ENCODE data around the gene THRAP3. TPM values are rescaled to one million over a fixed set of nuclear protein-coding genes. Genes with fewer than 3 reads are reported as not detected.

THRAP3 gene
- total and polyA plus RNA-seq, 9 of the 15 experiments (the other 6 are each of a cell fraction or from before 2014, with no cell fraction given): 66.2 to 135 (median 113) TPM

DNA sequence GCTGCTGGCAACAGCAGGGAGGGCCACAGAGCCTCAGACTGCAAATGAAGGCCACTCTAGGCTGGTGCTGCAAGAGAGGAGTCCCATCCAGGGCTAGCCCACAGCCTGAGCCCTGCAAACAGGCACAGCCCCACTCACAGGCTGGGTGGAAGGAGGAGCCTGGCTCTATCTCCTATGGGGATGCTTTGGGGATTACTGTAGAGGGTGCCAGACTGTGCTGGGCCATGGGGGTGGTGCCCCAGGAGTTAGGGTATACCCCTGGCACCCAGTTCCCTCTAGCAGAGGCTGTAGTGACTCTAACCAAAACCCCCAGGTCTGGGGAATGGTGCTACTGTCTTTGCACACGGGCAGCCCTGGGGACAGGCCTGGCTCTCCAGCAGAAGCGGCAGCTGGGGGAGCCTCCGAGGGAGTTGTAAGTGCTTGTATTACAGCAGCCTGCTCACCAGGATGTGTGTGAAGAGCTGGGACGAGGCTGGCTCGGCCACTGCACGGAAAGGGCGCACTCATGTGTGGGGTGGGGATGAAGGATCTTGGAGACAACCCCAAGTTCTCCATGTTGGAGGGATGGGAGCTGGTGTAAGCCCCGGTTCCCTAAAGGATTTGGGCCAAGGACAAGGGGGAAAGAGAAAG is 122.6 kb downstream of the THRAP3 start:
- peaks cover 5% of the 10 kb centered on the region for H3K9me1 ChIP-seq (ENCODE audit: control insufficient read depth, insufficient read depth, low read length)
- peaks cover 13% of the 10 kb centered on the region; the same call in 1 of the 2 replicates for H4K20me1 ChIP-seq (replicated peaks; ENCODE audit: control insufficient read depth, insufficient read depth, low read length)
- no peak overlapping the region for H3K4me3 ChIP-seq
- ChIA-PET CTCF (ENCODE audit: low intra/inter-chr PET ratio) (no interaction called here), POLR2A (interaction anchor here (0.6 to 2.1 kb wide), 6 partner anchors 14 to 75 kb away, joined by 3 to 6 read pairs (median 4); partner anchors contain the start of gene LSM10)
- no peak overlapping the region for H3K4me2 ChIP-seq (ENCODE audit: insufficient read depth, low read length)
- in situ Hi-C loops (cut with MboI) (loop anchor here (5.0 kb wide), 1 partner anchor 75 kb away; no protein-coding TSS in a partner anchor), intact Hi-C loops (cut with micrococcal nuclease) (no loop called here)
- H3K9ac ChIP-seq (ENCODE audit: insufficient read depth in 1 of 2, low read depth in 2 of 2, low read length in 2 of 2): peak overlapping the region in 1 of 2 experiments; percentile 56; a peak in 1 of 4 replicates
- no peaks in the 10 kb centered on the region for H3K27me3 ChIP-seq (ENCODE audit: control insufficient read depth in 2 of 2, insufficient read depth in 2 of 2, low read length in 2 of 2)
- H3K36me3 ChIP-seq (ENCODE audit: control insufficient read depth, insufficient read depth, low read length): peaks cover 90% of the 10 kb centered on the region; the same call in 2 of the 3 replicates
- TF ChIP-seq HCFC1 (IDR thresholded peaks at IDR 0.05; ENCODE audit: low read depth, low read length) (no peak), ZNF507 (tag; conservative IDR thresholded peaks at IDR 0.05) (no peak), HNRNPLL (IDR thresholded peaks at IDR 0.05; ENCODE audit: low read depth, low read length, poor library complexity, severe bottlenecking) (no peak), ZNF175 (CRISPR knock-in tag; IDR thresholded peaks at IDR 0.05; ENCODE audit: low read depth) (no peak)
- TF ChIP-seq, protein P1, sequence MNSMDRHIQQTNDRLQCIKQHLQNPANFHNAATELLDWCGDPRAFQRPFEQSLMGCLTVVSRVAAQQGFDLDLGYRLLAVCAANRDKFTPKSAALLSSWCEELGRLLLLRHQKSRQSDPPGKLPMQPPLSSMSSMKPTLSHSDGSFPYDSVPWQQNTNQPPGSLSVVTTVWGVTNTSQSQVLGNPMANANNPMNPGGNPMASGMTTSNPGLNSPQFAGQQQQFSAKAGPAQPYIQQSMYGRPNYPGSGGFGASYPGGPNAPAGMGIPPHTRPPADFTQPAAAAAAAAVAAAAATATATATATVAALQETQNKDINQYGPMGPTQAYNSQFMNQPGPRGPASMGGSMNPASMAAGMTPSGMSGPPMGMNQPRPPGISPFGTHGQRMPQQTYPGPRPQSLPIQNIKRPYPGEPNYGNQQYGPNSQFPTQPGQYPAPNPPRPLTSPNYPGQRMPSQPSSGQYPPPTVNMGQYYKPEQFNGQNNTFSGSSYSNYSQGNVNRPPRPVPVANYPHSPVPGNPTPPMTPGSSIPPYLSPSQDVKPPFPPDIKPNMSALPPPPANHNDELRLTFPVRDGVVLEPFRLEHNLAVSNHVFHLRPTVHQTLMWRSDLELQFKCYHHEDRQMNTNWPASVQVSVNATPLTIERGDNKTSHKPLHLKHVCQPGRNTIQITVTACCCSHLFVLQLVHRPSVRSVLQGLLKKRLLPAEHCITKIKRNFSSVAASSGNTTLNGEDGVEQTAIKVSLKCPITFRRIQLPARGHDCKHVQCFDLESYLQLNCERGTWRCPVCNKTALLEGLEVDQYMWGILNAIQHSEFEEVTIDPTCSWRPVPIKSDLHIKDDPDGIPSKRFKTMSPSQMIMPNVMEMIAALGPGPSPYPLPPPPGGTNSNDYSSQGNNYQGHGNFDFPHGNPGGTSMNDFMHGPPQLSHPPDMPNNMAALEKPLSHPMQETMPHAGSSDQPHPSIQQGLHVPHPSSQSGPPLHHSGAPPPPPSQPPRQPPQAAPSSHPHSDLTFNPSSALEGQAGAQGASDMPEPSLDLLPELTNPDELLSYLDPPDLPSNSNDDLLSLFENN (IDR thresholded peaks at IDR 0.05; ENCODE audit: low read depth in 2 of 2, low read length in 2 of 2): no peak
- DNase-seq (ENCODE audit: extremely low read depth in 1 of 4, low spot score in 3 of 4) (no peak), FAIRE-seq (no peak), ATAC-seq (no peak)
- BruUV-seq (replicated peaks): no TSS peak
- H3K4me1 ChIP-seq (replicated peaks in 1 of 2; ENCODE audit: control insufficient read depth in 2 of 2, insufficient read depth in 2 of 2, low read length in 2 of 2): peaks cover 5 to 26% of the 10 kb centered on the region in 2 experiments; a peak in 4 of 5 replicates
- WGBS (ENCODE audit: insufficient coverage, low coverage, missing lambda C conversion rate): 82% methylated on average over 8 of the region's 8 CpGs
- no peak overlapping the region for H2AFZ ChIP-seq (ENCODE audit: low read depth, low read length)
- no peak overlapping the region for H3K27ac ChIP-seq (ENCODE audit: extremely low read depth, low read depth, low read length)
- no peaks in the 10 kb centered on the region for H3K9me3 ChIP-seq (replicated peaks; ENCODE audit: control insufficient read depth, insufficient read depth, low read depth, low read length)
- no peaks in the 10 kb centered on the region for H3K79me2 ChIP-seq (ENCODE audit: control insufficient read depth, insufficient read depth, low read length)

All from K562 (cell line).